Endothelial cell of umbilical vein (primary cell): Measurements from ENCODE around the gene SPEN.

Experiments
- CTCF ChIP-seq, 2 donors: IDR thresholded peaks; 1 replicate in 1 of 2; 2 replicates in 1 of 2; pipeline ENCODE4 v1.5.1; 2011; ENCODE audit warnings: low read length in 2 of 2, mild to moderate bottlenecking in 2 of 2, moderate library complexity in 2 of 2, control low read depth in 1 of 2, inconsistent platforms in 1 of 2, low read depth in 1 of 2; ENCODE audit not compliant: insufficient read depth in 1 of 2; ENCODE audit errors: extremely low read depth in 1 of 2
- EZH2 ChIP-seq: IDR thresholded peaks from 2 replicates; pipeline ENCODE4 v1.6.1; 2012; ENCODE audit warnings: borderline replicate concordance, low read depth, mild to moderate bottlenecking, moderate library complexity, low read length, inconsistent platforms; ENCODE audit not compliant: severe bottlenecking
- GATA2 ChIP-seq: IDR thresholded peaks from 2 replicates; pipeline ENCODE4 v1.7.0; 2011; ENCODE audit warnings: low read depth, mild to moderate bottlenecking, moderate library complexity, mixed read lengths, low read length; ENCODE audit not compliant: insufficient read length, insufficient read depth
- JUN ChIP-seq: IDR thresholded peaks from 2 replicates; pipeline ENCODE4 v1.6.1; 2011; ENCODE audit warnings: borderline replicate concordance, low read depth; ENCODE audit not compliant: insufficient read length, insufficient read depth
- MAX ChIP-seq: IDR thresholded peaks from 2 replicates; pipeline ENCODE4 v1.6.1; 2011; ENCODE audit not compliant: insufficient read depth, insufficient read length
- MYC ChIP-seq: IDR thresholded peaks from one replicate; pipeline ENCODE4 v1.6.1; 2011; ENCODE audit warnings: mild to moderate bottlenecking, low read depth, low read length
- POLR2A ChIP-seq: IDR thresholded peaks from 2 replicates; pipeline ENCODE4 v1.6.1; 2012; ENCODE audit warnings: low read depth, mild to moderate bottlenecking, control low read depth, low read length
- POLR2AphosphoS5 ChIP-seq: IDR thresholded peaks from 2 replicates; pipeline ENCODE4 v1.6.1; 2012; ENCODE audit warnings: low read depth, mild to moderate bottlenecking, control low read depth, low read length, moderate library complexity; ENCODE audit not compliant: insufficient read depth

DNA sequence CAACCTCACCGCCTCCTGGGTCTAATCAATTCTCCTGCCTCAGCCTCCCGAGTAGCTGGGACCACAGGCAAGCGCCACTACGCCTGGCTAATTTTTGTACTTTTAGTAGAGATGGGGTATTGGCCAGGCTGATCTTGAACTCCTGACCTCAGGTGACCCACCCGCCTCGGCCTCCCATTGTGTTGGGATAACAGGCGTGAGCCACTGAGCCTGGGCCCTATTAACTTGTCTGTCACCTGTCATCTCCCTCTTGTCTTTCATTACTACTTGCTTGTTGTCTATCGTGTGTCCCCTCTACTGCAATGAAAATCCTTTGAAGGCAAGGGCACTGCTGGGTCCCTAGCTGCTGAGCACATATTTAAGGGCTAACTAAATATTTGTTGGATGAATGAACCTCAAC, 43.4 kb upstream of the SPEN start:
- TF ChIP-seq CTCF (IDR thresholded peaks at IDR 0.05; ENCODE audit: extremely low read depth in 1 of 2, insufficient read depth in 1 of 2, low read depth in 1 of 2, low read length in 2 of 2) (no peak), POLR2AphosphoS5 (no peak), MAX (no peak), POLR2A (no peak), MYC (no peak), JUN (no peak), GATA2 (no peak), EZH2 (no peak)
